Measurements from ENCODE around the gene ST7. TPM values are rescaled to one million over a fixed set of nuclear protein-coding genes. Genes with fewer than 3 reads are reported as not detected.

The ST7 gene
- total RNA-seq, 1 experiment from 2014 or later = 12.9 TPM

DNA sequence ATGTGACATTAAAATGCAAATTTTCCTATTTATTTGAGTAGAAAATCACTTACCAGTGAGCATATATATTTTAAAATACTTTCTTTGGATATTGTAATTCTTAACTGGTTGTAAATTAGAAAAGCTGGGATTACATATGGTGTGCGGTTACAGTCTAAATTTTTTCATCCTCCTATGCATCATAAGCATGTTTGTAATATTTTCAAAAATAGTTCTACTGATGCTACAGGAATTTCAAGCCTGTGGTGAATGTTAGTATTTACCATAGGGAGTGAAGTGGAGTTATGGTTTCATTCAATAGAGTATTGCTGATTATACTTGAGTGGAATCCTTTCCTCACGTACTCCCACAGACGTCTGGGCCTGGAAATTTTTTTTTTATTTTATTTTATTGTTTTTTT is 34.6 kb upstream of the ST7 start:
- H2BK12ac ChIP-seq (ENCODE audit: insufficient read length, low read depth, low read length) = no peak overlapping the region
- no peak overlapping the region for H3K14ac ChIP-seq (ENCODE audit: insufficient read depth, low read length)
- no CpG with 5 or more reads among the region's 3 CpGs for WGBS (ENCODE audit: extremely low coverage, insufficient read length, low lambda C conversion rate)
- no peak overlapping the region for H4K91ac ChIP-seq (ENCODE audit: insufficient read length, low read depth, low read length)
- no peak overlapping the region for H3K27ac ChIP-seq (ENCODE audit: insufficient read length, low read depth, low read length)
- no peaks in the 10 kb centered on the region for H3K79me1 ChIP-seq (ENCODE audit: insufficient read depth, low read depth, low read length, poor library complexity, severe bottlenecking)
- H3K9me3 ChIP-seq (ENCODE audit: control insufficient read depth, low read depth, low read length) = no peaks in the 10 kb centered on the region
- H3K23ac ChIP-seq (ENCODE audit: insufficient read length, low read depth, low read length) = no peak overlapping the region
- H3K4me1 Mint-ChIP-seq = no peaks in the 10 kb centered on the region
- H4K5ac ChIP-seq (ENCODE audit: insufficient read length, low read depth, low read length) = no peak overlapping the region
- H3K9ac ChIP-seq (ENCODE audit: extremely low read depth, insufficient read length, low read length) = no peak overlapping the region
- H2AK5ac ChIP-seq (ENCODE audit: insufficient read length, low read length) = no peak overlapping the region
- no peak overlapping the region for H2BK20ac ChIP-seq (ENCODE audit: low read depth, low read length, poor library complexity, severe bottlenecking)
- no peak overlapping the region for H2BK15ac ChIP-seq (ENCODE audit: low read depth, low read length)
- DNase-seq = no peak
- no peaks in the 10 kb centered on the region for H3K9me3 Mint-ChIP-seq
- H3K56ac ChIP-seq (ENCODE audit: insufficient read length, low read depth, low read length) = no peak overlapping the region
- no peak overlapping the region for H3K4ac ChIP-seq (ENCODE audit: low read depth, low read length)
- H2BK120ac ChIP-seq (ENCODE audit: low read depth, low read length, poor library complexity, severe bottlenecking) = no peak overlapping the region
- no peaks in the 10 kb centered on the region for H3K27me3 ChIP-seq (ENCODE audit: insufficient read depth, low read length)
- no peak overlapping the region for H3K18ac ChIP-seq (ENCODE audit: insufficient read length, low read depth, low read length)
- no peak overlapping the region for H4K8ac ChIP-seq (replicated peaks; ENCODE audit: insufficient read length, low read depth, low read length)
- no peaks in the 10 kb centered on the region for H3K27me3 Mint-ChIP-seq (ENCODE audit: low read depth)
- no peak overlapping the region for H3K27ac Mint-ChIP-seq
- no peak overlapping the region for H3K4me3 Mint-ChIP-seq
- H4K20me1 ChIP-seq (ENCODE audit: control insufficient read depth, insufficient read depth, insufficient read length) = no peaks in the 10 kb centered on the region
- H3K36me3 Mint-ChIP-seq (ENCODE audit: insufficient read depth in 1 of 3, low read depth in 3 of 3) = peaks cover 12 to 46% (median 42%) of the 10 kb centered on the region in 3 experiments
- no peaks in the 10 kb centered on the region for H3K79me2 ChIP-seq (ENCODE audit: insufficient read depth, low read length)
- H2AFZ ChIP-seq (ENCODE audit: low read length) = no peak overlapping the region
- no peaks in the 10 kb centered on the region for H3K23me2 ChIP-seq (ENCODE audit: insufficient read length, low read depth, low read length, poor library complexity, severe bottlenecking)
- TF ChIP-seq, protein P1, sequence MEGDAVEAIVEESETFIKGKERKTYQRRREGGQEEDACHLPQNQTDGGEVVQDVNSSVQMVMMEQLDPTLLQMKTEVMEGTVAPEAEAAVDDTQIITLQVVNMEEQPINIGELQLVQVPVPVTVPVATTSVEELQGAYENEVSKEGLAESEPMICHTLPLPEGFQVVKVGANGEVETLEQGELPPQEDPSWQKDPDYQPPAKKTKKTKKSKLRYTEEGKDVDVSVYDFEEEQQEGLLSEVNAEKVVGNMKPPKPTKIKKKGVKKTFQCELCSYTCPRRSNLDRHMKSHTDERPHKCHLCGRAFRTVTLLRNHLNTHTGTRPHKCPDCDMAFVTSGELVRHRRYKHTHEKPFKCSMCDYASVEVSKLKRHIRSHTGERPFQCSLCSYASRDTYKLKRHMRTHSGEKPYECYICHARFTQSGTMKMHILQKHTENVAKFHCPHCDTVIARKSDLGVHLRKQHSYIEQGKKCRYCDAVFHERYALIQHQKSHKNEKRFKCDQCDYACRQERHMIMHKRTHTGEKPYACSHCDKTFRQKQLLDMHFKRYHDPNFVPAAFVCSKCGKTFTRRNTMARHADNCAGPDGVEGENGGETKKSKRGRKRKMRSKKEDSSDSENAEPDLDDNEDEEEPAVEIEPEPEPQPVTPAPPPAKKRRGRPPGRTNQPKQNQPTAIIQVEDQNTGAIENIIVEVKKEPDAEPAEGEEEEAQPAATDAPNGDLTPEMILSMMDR (conservative IDR thresholded peaks at IDR 0.05) = no peak
- no peak overlapping the region for H2BK5ac ChIP-seq (ENCODE audit: insufficient read length, low read length)
- H3T11ph ChIP-seq (ENCODE audit: low read length) = no peak overlapping the region
- H3K4me1 ChIP-seq (ENCODE audit: insufficient read depth, low read length) = no peaks in the 10 kb centered on the region
- H3K4me2 ChIP-seq (ENCODE audit: insufficient read depth, insufficient read length, low read length) = no peak overlapping the region
